Uterus (tissue), 4 donors: Measurements from ENCODE around the gene LYRM2. TPM values are rescaled to one million over a fixed set of nuclear protein-coding genes. Genes with fewer than 3 reads are reported as not detected.
"Not testable (repeated sequence)": the region's sequence is repeated elsewhere in the genome, so short reads cannot be mapped to it uniquely, and the experiment has no call there.

Experiments
- DNase-seq, 2 donors: peaks; one replicate each; pipeline ENCODE4 v3.0.0-alpha.2; 2019 to 2020
- H3K27ac ChIP-seq, 2 donors: fragments of 200-600 bp; sonication (generic); 1 replicate in 1 of 2; 2 replicates in 1 of 2; pipeline ENCODE4 v1.5.1; 2016 to 2018
- H3K27me3 ChIP-seq, 2 donors: fragments of 200-600 bp; sonication (generic); one replicate each; pipeline ENCODE4 v1.5.1; 2018 to 2019; ENCODE audit warnings: control low read depth in 1 of 2
- H3K36me3 ChIP-seq, 2 donors: fragments of 200-600 bp; sonication (generic); one replicate each; pipeline ENCODE4 v1.5.1; 2019; ENCODE audit warnings: control low read depth in 1 of 2
- H3K4me1 ChIP-seq, 2 donors: fragments of 200-600 bp; sonication (generic); one replicate each; pipeline ENCODE4 v1.5.1; 2018 to 2019; ENCODE audit warnings: control low read depth in 1 of 2
- H3K4me3 ChIP-seq, 2 donors: fragments of 200-600 bp; sonication (generic); 1 replicate in 1 of 2; 2 replicates in 1 of 2; pipeline ENCODE4 v1.5.1; 2018 to 2019; ENCODE audit warnings: mild to moderate bottlenecking in 1 of 2
- H3K9me3 ChIP-seq, 2 donors: fragments of 200-600 bp; sonication (generic); one replicate each; pipeline ENCODE4 v1.5.1; 2019; ENCODE audit warnings: control low read depth in 1 of 2
- CTCF ChIP-seq, 4 experiments: fragments of 200-600 bp in 2 of 4; fragments of 450-650 bp in 2 of 4; sonication (generic) in 2 of 4; IDR thresholded peaks; one replicate each; pipeline ENCODE4 v1.5.1; 2016 to 2019; ENCODE audit warnings: antibody characterized with exemption in 4 of 4, mild to moderate bottlenecking in 2 of 4, moderate library complexity in 1 of 4
- POLR2A ChIP-seq, 2 donors: fragments of 450-650 bp; IDR thresholded peaks; one replicate each; pipeline ENCODE4 v1.6.1; 2016; ENCODE audit warnings: antibody characterized with exemption in 2 of 2, mild to moderate bottlenecking in 1 of 2, moderate library complexity in 1 of 2
- intact Hi-C: fragments of 100-400 bp; cut with DNase I; formaldehyde crosslinking; loops from one replicate; pipeline ENCODE4 v1.15.1; 2023; ENCODE audit warnings: low total_unique reads
- total RNA-seq, 4 donors: library from RNA; depleted of rRNA in 3 of 4; stranded (reverse); fragments of >200 nt in 3 of 4; gene quantifications; one replicate each; pipeline versions ENCODE4 v1.1.0 to v1.2.4, GENCODE V29; 2014 to 2023
- donor health status: DM: yes; HTN: yes; CAD: no.

LYRM2 gene
- total RNA-seq, 4 donors from 2014 or later, result 2.3 to 35.7 (median 12.2) TPM

GRCh38 chr6:89649682-89650081 is 11.1 kb upstream of the LYRM2 start:
- TF ChIP-seq POLR2A (IDR thresholded peaks at IDR 0.05), result no peak
- TF ChIP-seq CTCF (IDR thresholded peaks at IDR 0.05), result no peak
- H3K36me3 ChIP-seq, result no peaks in the 10 kb centered on the region
- no peaks in the 10 kb centered on the region for H3K4me1 ChIP-seq
- H3K27ac ChIP-seq, result no peak overlapping the region
- no peak for DNase-seq
- H3K4me3 ChIP-seq, result no peak overlapping the region
- H3K27me3 ChIP-seq, result no peaks in the 10 kb centered on the region
- H3K9me3 ChIP-seq, result no peaks in the 10 kb centered on the region
- intact Hi-C loops, result no loop called here

- DNase-seq, result no peak
- Histone ChIP-seq H3K27ac (no peak overlapping the region), H3K27me3 (no peaks in the 10 kb centered on the region), H3K36me3 (peaks cover 0 to 2% of the 10 kb centered on the region in 2 donors), H3K9me3 (no peaks in the 10 kb centered on the region), H3K4me3 (no peak overlapping the region), H3K4me1 (no peaks in the 10 kb centered on the region)
- intact Hi-C loops, result no loop called here
- no peak for TF ChIP-seq CTCF (IDR thresholded peaks at IDR 0.05)
- TF ChIP-seq POLR2A (IDR thresholded peaks at IDR 0.05), result no peak
Measured at GRCh38 chr6:89644864-89645263, 6.3 kb upstream of the LYRM2 start.

GRCh38 chr6:89643406-89643805 is 4.9 kb upstream of the LYRM2 start:
- no peak overlapping the region for H3K4me3 ChIP-seq
- no peaks in the 10 kb centered on the region for H3K4me1 ChIP-seq
- no peaks in the 10 kb centered on the region for H3K27me3 ChIP-seq
- TF ChIP-seq CTCF (IDR thresholded peaks at IDR 0.05) (no peak), POLR2A (IDR thresholded peaks at IDR 0.05) (no peak)
- intact Hi-C loops, result no loop called here
- no peak for DNase-seq
- peaks cover 0 to 2% of the 10 kb centered on the region in 2 donors for H3K36me3 ChIP-seq
- H3K27ac ChIP-seq, result no peak overlapping the region
- no peaks in the 10 kb centered on the region for H3K9me3 ChIP-seq

GRCh38 chr6:89642956-89643355 is 4.4 kb upstream of the LYRM2 start:
- Histone ChIP-seq H3K36me3 (peaks cover 0 to 2% of the 10 kb centered on the region in 2 donors), H3K9me3 (no peaks in the 10 kb centered on the region), H3K27me3 (no peaks in the 10 kb centered on the region), H3K4me3 (no peak overlapping the region), H3K4me1 (no peaks in the 10 kb centered on the region), H3K27ac (no peak overlapping the region)
- intact Hi-C loops, result no loop called here
- no peak for DNase-seq
- no peak for TF ChIP-seq POLR2A (IDR thresholded peaks at IDR 0.05)
- no peak for TF ChIP-seq CTCF (IDR thresholded peaks at IDR 0.05)

GRCh38 chr6:89641581-89641980 is 3.0 kb upstream of the LYRM2 start:
- intact Hi-C loops, H3K27ac ChIP-seq, H3K27me3 ChIP-seq, H3K9me3 ChIP-seq, H3K36me3 ChIP-seq, DNase-seq, H3K4me3 ChIP-seq, H3K4me1 ChIP-seq: not testable (repeated sequence)

- intact Hi-C loops, result no loop called here
- H3K27ac ChIP-seq, result no peak overlapping the region
- TF ChIP-seq POLR2A (IDR thresholded peaks at IDR 0.05) (no peak), CTCF (IDR thresholded peaks at IDR 0.05) (no peak)
- DNase-seq, result no peak
- H3K4me1 ChIP-seq, result no peaks in the 10 kb centered on the region
- H3K9me3 ChIP-seq, result no peaks in the 10 kb centered on the region
- H3K4me3 ChIP-seq, result no peak overlapping the region
- H3K27me3 ChIP-seq, result no peaks in the 10 kb centered on the region
- peaks cover 0 to 2% of the 10 kb centered on the region in 2 donors for H3K36me3 ChIP-seq
Measured at GRCh38 chr6:89640804-89641203, 2.3 kb upstream of the LYRM2 start.
